AML-193 (cell line): ENCODE results near the gene CMTR1.

Experiments
- DNase-seq, 2 experiments: peaks; one replicate each; lab custom pipeline; 2025; lab: John Stamatoyannopoulos, UW

CMTR1 gene

DNA sequence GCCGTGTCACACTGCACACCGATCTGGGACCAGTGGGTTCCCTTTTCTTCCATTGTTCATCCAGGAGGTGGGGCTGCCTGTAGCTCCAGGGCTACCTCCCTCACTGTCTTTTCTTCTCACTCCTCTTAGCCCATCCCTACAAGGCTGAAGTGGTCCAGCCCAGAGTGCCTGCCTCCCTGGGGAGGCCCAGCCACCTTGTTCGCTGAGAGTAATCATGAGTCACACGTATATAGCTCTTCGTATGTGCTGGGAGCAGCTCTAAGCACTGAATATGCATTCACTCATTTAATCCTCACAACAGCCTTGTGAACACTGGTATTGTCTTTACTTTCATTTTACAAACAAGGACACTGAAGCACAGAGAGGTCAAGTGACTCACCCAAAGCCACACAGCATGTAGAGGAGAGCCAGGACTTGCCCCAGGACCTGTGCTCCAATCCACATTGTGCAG is 81.3 kb downstream of the CMTR1 start:
- DNase-seq: no peak

DNA sequence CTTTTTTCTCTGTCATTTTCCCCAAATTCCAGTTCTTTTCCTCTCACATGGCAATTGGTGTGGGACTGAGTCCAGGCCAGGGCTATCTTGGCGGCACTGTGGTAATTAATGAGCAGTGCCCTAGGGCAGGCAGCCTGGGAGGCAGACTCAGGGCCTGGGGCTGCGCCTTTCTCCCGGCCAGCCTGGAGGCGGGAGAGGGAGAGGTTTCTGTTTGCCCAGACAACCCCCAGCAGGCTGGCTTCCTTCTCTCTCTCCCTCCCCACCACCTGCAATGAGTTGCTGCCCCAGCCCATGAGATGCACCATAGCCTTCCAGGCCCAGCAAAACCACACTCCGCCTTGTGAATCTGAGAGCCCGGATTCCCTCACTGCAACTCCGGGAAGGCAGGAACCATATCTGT is 81.8 kb downstream of the CMTR1 start:
- no peak for DNase-seq

GRCh38 chr6:37515712-37516075 is 82.7 kb downstream of the CMTR1 start:
- no peak for DNase-seq

- peak; percentile 79 to 81 for DNase-seq
Measured at GRCh38 chr6:37516076-37516919, 83.3 kb downstream of the CMTR1 start.

- DNase-seq: no peak
Measured at GRCh38 chr6:37516920-37517405, 83.9 kb downstream of the CMTR1 start.

DNA sequence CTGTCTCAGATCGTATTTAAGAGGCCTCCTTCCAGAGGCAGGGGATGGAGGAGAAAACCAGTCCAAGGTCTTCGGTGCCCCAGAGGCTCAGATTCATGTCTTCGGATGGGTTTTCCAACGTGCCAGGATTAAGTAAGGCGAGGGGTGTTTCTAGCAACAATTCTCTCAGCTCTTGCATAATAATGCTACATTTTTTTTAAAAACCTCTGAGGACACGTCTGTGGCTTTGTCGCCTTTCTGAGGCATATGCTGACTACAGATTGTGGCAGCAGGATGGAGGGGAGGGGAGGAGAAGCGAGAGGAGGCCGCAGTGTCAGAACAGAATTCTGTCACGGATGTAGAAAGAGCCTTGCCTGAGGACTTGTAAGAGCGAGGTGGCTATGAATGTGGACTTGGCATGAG is 84.4 kb downstream of the CMTR1 start:
- DNase-seq: peak; percentile 97 to 99

GRCh38 chr6:37518116-37518515 is 85.1 kb downstream of the CMTR1 start:
- DNase-seq: no peak

DNA sequence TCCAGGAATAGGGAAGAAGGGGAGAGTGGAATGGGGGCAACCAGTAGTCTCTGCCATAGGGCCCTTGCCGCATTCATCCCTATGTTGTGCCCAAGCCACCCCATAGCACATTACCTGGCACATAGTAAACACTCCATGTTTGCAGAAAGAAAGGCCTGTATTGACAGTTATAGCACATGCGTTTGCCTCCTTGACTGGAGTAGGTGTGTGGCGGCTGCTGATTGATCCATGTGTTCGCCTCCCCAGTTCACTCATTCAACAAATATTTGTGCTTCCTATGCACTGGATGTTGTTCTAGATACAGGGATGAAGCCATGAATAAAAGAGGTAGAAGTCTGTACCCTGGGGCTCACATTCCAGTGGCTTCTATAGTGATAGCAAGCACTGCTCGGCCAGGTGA is 86.4 kb downstream of the CMTR1 start:
- no peak for DNase-seq

GRCh38 chr6:37520926-37521325 is 87.9 kb downstream of the CMTR1 start:
- DNase-seq: no peak

GRCh38 chr6:37521674-37522073 is 88.7 kb downstream of the CMTR1 start:
- no peak for DNase-seq

DNA sequence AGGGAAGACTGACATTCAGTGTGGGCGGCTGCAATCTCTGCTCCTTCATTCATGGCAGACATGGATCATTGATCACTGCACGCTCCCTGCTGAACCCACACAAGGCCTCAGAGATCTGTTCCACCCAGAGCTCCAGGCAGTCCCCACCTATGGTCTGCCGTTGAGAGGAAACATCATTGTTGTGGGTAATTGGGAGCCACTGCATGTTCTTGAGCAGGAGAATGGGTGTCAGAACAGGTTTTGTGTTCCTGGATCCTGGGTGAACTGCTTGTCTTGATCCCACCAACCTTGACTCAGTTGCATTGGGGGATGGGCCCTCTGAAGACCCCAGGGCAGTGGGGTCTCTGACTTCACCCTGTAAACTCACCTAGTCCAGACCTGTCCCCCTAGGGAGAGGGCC is 89.8 kb downstream of the CMTR1 start:
- DNase-seq: no peak

DNA sequence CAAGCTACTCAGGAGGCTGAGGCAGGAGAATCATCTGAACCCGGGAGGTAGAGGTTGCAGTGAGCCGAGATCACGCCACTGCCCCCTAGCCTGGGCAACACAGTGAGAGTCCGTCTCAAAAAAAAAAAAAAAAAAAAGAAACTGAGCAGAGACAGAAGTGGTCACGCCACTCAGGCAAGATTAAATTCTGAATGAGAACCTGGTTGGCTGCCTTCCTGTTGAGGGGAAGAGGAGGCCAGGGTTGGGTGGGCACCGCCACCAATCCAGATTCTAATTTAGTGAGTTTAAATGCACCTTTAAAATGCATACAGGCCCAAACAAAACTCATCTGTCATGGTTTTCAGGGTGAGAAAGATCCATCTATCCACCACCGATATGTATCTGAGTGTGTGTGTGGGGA is 90.4 kb downstream of the CMTR1 start:
- no peak for DNase-seq

GRCh38 chr6:37524025-37524969 is 91.3 kb downstream of the CMTR1 start:
- no peak for DNase-seq

GRCh38 chr6:37524970-37525318 is 91.9 kb downstream of the CMTR1 start:
- no peak for DNase-seq

DNA sequence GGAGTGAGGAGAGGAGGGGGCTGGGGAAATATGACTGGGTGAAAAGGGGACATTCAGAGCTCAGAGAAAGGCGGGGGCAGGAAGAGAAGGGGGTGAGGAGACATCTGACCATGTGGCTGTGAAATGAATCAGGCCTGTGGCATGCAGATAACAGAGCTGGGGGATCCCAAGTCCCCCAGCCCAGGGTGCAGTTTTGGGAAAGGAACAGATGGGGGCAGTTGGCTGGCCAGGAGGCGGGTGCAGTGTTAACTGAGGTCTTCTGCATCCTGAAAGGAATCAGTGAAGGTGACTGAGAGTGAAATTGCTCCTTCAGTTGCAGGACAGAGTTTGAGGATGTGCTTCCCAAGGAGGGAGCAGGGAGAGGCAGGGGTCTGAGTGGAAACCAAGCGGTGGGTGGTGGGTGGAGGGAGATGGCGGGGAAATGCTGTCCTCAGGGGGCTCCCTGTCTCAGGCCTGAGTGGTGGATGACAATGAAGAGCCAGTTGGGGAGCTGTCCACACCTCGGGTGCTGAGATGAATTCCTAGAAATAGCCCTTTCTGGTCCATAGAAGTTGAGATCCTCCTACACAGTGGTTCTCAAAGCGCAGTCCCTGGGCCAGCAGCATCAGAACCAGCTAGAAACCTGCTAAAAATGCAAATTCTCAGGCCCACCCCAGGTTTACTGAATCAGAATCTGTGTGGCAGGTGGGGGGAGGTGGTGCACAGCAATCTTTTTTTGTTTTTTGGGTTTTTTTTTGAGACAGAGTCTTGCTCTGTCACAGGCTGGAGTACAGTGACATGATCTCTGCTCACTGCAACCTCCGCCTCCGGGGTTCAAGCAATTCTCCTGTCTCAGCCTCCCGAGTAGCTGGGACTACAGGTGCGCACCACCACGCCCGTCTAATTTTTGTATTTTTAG is 92.7 kb downstream of the CMTR1 start:
- DNase-seq: no peak

GRCh38 chr6:37528541-37528940 is 95.5 kb downstream of the CMTR1 start:
- DNase-seq: no peak

- DNase-seq: no peak
Measured at GRCh38 chr6:37530297-37530696, 97.3 kb downstream of the CMTR1 start.

DNA sequence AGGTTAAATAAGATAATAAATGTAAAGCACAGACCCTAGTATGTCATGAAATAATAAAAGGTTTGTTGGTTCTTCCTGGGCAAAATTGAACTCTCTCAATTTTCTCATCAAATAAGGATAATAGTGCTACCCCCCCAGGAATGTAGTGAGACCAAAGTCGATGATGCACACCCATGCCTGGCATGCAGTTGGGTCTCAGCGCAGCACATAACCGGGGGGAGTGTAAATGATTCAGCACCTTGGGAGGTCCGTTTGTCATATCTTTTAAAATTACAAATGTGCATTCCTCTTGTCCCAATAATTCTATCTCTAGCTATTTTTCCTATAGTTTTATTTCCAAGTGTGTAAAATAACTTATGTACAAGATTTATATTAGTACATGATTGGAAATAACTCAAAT is 98.0 kb downstream of the CMTR1 start:
- DNase-seq: no peak
